ENCODE data around the gene ACTL10. TPM values are rescaled to one million over a fixed set of nuclear protein-coding genes. Genes with fewer than 3 reads are reported as not detected.
A peak's percentile ranks its signal among the peaks of the same experiment; 100 is the strongest.

ACTL10 gene
- total and polyA plus RNA-seq, 2 of the 13 experiments (the other 11 are each of a cell fraction or from before 2014, with no cell fraction given) = not detected

- TF ChIP-seq, protein P1, sequence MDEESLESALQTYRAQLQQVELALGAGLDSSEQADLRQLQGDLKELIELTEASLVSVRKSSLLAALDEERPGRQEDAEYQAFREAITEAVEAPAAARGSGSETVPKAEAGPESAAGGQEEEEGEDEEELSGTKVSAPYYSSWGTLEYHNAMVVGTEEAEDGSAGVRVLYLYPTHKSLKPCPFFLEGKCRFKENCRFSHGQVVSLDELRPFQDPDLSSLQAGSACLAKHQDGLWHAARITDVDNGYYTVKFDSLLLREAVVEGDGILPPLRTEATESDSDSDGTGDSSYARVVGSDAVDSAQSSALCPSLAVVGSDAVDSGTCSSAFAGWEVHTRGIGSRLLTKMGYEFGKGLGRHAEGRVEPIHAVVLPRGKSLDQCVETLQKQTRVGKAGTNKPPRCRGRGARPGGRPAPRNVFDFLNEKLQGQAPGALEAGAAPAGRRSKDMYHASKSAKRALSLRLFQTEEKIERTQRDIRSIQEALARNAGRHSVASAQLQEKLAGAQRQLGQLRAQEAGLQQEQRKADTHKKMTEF (CRISPR knock-in tag; IDR thresholded peaks at IDR 0.05) = 0 out of 2 replicates have a peak, but pooled peaks have one; percentile 23
- TF ChIP-seq CTCF (CRISPR knock-in tag; IDR thresholded peaks at IDR 0.05) (0 out of 2 replicates have a peak, but pooled peaks have one; percentile 5), ZNF501 (CRISPR knock-in tag; IDR thresholded peaks at IDR 0.05) (0 out of 2 replicates have a peak, but pooled peaks have one; percentile 25), ZNF768 (CRISPR knock-in tag; IDR thresholded peaks at IDR 0.05) (0 out of 2 replicates have a peak, but pooled peaks have one; percentile 26), SP5 (CRISPR knock-in tag; IDR thresholded peaks at IDR 0.05; ENCODE audit: borderline replicate concordance, low read depth) (peak; percentile 53), ZNF878 (CRISPR knock-in tag; IDR thresholded peaks at IDR 0.05) (peak; percentile 76; the same call in 1 of the 2 replicates), ZNF513 (CRISPR knock-in tag; conservative IDR thresholded peaks at IDR 0.05) (no peak), KMT2A (CRISPR knock-in tag; IDR thresholded peaks at IDR 0.05) (no peak), SALL1 (CRISPR knock-in tag; IDR thresholded peaks at IDR 0.05) (peak; percentile 89), MYC (CRISPR knock-in tag; IDR thresholded peaks at IDR 0.05; ENCODE audit: borderline replicate concordance) (peak; percentile 27; the same call in 1 of the 2 replicates), HNF4A (CRISPR knock-in tag; IDR thresholded peaks at IDR 0.05) (peak; percentile 72), NR2C2 (CRISPR knock-in tag; IDR thresholded peaks at IDR 0.05; ENCODE audit: borderline replicate concordance) (0 out of 2 replicates have a peak, but pooled peaks have one; percentile 30), ZNF335 (CRISPR knock-in tag; IDR thresholded peaks at IDR 0.05) (no peak), HMGXB3 (CRISPR knock-in tag; IDR thresholded peaks at IDR 0.05; ENCODE audit: borderline replicate concordance) (no peak)
- TF ChIP-seq, protein P2, sequence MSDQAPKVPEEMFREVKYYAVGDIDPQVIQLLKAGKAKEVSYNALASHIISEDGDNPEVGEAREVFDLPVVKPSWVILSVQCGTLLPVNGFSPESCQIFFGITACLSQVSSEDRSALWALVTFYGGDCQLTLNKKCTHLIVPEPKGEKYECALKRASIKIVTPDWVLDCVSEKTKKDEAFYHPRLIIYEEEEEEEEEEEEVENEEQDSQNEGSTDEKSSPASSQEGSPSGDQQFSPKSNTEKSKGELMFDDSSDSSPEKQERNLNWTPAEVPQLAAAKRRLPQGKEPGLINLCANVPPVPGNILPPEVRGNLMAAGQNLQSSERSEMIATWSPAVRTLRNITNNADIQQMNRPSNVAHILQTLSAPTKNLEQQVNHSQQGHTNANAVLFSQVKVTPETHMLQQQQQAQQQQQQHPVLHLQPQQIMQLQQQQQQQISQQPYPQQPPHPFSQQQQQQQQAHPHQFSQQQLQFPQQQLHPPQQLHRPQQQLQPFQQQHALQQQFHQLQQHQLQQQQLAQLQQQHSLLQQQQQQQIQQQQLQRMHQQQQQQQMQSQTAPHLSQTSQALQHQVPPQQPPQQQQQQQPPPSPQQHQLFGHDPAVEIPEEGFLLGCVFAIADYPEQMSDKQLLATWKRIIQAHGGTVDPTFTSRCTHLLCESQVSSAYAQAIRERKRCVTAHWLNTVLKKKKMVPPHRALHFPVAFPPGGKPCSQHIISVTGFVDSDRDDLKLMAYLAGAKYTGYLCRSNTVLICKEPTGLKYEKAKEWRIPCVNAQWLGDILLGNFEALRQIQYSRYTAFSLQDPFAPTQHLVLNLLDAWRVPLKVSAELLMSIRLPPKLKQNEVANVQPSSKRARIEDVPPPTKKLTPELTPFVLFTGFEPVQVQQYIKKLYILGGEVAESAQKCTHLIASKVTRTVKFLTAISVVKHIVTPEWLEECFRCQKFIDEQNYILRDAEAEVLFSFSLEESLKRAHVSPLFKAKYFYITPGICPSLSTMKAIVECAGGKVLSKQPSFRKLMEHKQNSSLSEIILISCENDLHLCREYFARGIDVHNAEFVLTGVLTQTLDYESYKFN (CRISPR knock-in tag; conservative IDR thresholded peaks at IDR 0.05) = peak; percentile 48; the same call in 1 of the 2 replicates
Observed at GRCh38 chr20:33710681-33711445, 44.1 kb downstream of the ACTL10 start (continued).
